Stimulated activated CD8-positive, alpha-beta memory T cell treated with anti-CD3 and anti-CD28 coated beads, Interleukin-4, amount 100 ng/mL, for 48 hours (primary cell): Measurements from ENCODE around the gene RAP1GAP.

ENCODE experiments used
- DNase-seq: peaks from one replicate; pipeline ENCODE4 v3.0.0-alpha.2; 2020

The RAP1GAP gene

GRCh38 chr1:21669258-21670058 is at the start of gene RAP1GAP:
Gene RAP1GAP, minus strand, starts transcription at chr1:21669357. Its CDS starts 49,325 bp downstream, at chr1:21620032.
- DNase-seq: peak; percentile 41

GRCh38 chr1:21716169-21716568 is 47.0 kb upstream of the RAP1GAP start:
- DNase-seq: no peak

- no peak for DNase-seq
Measured at GRCh38 chr1:21707891-21708290, 38.7 kb upstream of the RAP1GAP start.

- DNase-seq: no peak
Measured at GRCh38 chr1:21707086-21707840, 38.1 kb upstream of the RAP1GAP start.

GRCh38 chr1:21706151-21706835 is 37.1 kb upstream of the RAP1GAP start:
- DNase-seq: no peak

- no peak for DNase-seq
Measured at GRCh38 chr1:21705303-21705980, 36.3 kb upstream of the RAP1GAP start.

GRCh38 chr1:21704145-21704544 is 35.0 kb upstream of the RAP1GAP start:
- no peak for DNase-seq

- no peak for DNase-seq
Measured at GRCh38 chr1:21703318-21703963, 34.3 kb upstream of the RAP1GAP start.

- no peak for DNase-seq
Measured at GRCh38 chr1:21702780-21703179, 33.6 kb upstream of the RAP1GAP start.

- no peak for DNase-seq
Measured at GRCh38 chr1:21701401-21701800, 32.2 kb upstream of the RAP1GAP start.

- DNase-seq: no peak
Measured at GRCh38 chr1:21700094-21700493, 30.9 kb upstream of the RAP1GAP start.

- no peak for DNase-seq
Measured at GRCh38 chr1:21696931-21697330, 27.8 kb upstream of the RAP1GAP start.

GRCh38 chr1:21693732-21694131 is 24.6 kb upstream of the RAP1GAP start:
- no peak for DNase-seq

GRCh38 chr1:21691739-21692138 is 22.6 kb upstream of the RAP1GAP start:
- no peak for DNase-seq

- DNase-seq: no peak
Measured at GRCh38 chr1:21689661-21690372, 20.7 kb upstream of the RAP1GAP start.

- no peak for DNase-seq
Measured at GRCh38 chr1:21687081-21687529, 17.9 kb upstream of the RAP1GAP start.

- DNase-seq: no peak
Measured at GRCh38 chr1:21685946-21686678, 17.0 kb upstream of the RAP1GAP start.

GRCh38 chr1:21681426-21681825 is 12.3 kb upstream of the RAP1GAP start:
- DNase-seq: no peak

- DNase-seq: no peak
Measured at GRCh38 chr1:21680918-21681317, 11.8 kb upstream of the RAP1GAP start.

GRCh38 chr1:21680381-21680780 is 11.2 kb upstream of the RAP1GAP start:
- no peak for DNase-seq

- DNase-seq: no peak
Measured at GRCh38 chr1:21677168-21677567, 8.0 kb upstream of the RAP1GAP start.
